Umbilical cord (tissue), 2 donors: ENCODE measurements around the gene CHD5. TPM values are rescaled to one million over a fixed set of nuclear protein-coding genes. Genes with fewer than 3 reads are reported as not detected.
A peak's percentile ranks its signal among the peaks of the same experiment; 100 is the strongest.

Experiments used
- DNase-seq: peaks from one replicate; pipeline ENCODE4 v3.0.0-alpha.2; 2015; ENCODE audit warnings: low spot score
- total RNA-seq: library from RNA; depleted of rRNA; stranded (reverse); fragments of >200 nt; gene quantifications from one replicate; pipeline ENCODE4 v1.2.3, GENCODE V29; 2014; ENCODE audit warnings: low replicate concordance; ENCODE audit not compliant: insufficient read depth

CHD5 gene
- total RNA-seq, 1 donor from 2014 or later, result 2.4 TPM

GRCh38 chr1:6113116-6113515, 67.0 kb downstream of the CHD5 start:
- DNase-seq, result no peak

DNA sequence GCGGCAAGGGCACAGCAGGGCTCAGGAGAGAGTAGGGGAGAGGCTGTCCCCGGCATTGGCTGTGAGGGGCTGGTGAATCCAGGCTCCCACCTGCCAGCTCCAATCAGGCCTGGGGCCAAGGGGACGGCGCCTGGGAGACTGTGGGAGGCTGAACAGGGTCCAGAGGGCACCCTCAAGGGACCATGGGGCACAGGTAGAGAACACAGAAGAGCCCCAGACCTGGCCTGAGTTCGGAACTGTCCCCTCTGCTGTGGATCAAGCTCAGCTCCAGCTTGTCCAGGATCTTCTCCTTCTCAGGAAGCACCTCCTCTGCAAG, 67.5 kb downstream of the CHD5 start:
- DNase-seq, result no peak

- DNase-seq, result no peak
These were observed 68.0 kb downstream of the CHD5 start for GRCh38 chr1:6111991-6112689.

- DNase-seq, result no peak
These were observed 68.5 kb downstream of the CHD5 start for GRCh38 chr1:6111571-6111970.

DNA sequence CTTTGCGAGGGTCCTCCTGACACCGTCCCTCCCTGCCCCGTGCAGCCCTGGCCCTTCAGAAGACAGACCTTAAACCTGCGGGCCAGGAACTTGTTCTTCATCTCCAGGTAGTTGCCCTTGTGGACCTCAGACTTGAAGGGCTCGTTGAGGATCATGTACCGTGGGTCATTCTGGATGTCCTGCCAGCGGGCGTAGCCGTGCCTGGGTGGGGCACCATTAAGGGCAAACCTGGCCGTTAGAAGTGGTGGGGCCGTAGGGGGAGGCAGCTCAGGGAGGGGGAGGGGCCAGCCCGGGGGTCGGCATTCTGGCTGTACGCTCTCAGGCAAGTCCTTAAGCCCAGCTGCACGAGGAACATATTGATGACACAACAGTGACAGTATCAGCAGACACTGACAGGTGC, 69.8 kb downstream of the CHD5 start:
- no peak for DNase-seq

DNA sequence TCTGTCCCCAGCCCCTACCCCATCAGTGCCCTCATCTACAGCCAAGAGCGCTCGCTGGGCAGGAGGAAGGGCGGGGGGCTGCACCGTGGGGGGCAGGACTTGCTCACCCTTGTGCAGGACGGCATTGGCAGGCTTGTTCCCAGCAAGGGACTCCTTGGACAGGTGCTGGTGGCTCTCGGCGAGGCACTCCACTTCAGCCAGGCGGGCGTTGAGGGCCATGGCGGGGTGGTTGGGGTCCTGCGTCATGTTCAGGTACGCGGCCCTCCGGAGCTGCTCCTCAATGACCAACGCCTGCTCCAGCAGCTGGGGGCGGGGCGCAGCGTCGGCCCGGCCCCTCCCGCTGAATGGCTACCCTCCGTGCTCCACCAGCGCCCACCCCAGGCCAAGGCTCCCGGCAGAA, 70.4 kb downstream of the CHD5 start:
- DNase-seq, result no peak

GRCh38 chr1:6108937-6109614, 71.0 kb downstream of the CHD5 start:
- DNase-seq, result peak; percentile 8

- DNase-seq, result no peak
These were observed 71.6 kb downstream of the CHD5 start for GRCh38 chr1:6108476-6108875.

DNA sequence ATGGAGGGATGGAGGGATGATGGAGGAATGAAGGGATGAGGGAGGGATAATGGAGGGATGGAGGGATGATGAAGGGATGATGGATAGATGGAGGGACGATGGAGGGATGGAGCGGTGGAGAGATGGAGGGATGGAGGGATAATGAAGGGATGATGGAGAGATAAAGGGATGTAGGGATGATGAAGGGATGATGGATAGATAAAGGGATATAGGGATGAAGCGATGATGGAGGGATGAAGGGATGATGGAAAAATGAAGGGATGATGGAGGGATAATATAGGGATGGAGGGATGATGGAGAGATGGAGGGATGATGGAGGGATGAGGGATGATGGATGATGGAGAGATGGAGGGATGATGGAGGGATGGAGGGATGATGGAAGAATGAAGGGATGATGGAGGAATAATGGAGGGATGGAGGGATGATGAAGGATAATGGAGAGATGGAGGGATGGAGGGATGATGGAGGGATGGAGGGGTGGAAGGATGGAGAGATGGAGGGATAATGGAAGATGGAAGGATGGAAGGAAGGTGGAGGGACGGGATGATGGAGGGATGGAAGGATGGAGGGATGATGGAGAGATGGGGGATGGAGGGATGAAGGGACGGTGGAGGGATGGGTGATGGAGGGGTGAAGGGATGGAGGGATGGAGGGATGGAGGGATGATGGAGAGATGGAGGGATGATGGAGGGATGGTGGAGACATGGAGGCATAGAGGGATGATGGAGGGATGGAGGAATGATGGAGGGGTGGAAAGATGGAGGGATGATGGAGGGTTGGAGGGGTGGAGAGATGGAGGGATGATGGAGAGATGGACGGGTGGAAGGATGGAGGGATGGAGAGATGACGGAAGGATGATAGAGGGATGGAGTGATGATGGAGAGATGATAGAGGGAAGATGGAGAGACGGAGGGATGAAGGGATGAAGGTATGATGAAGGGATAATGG, 72.4 kb downstream of the CHD5 start:
- no peak for DNase-seq

DNA sequence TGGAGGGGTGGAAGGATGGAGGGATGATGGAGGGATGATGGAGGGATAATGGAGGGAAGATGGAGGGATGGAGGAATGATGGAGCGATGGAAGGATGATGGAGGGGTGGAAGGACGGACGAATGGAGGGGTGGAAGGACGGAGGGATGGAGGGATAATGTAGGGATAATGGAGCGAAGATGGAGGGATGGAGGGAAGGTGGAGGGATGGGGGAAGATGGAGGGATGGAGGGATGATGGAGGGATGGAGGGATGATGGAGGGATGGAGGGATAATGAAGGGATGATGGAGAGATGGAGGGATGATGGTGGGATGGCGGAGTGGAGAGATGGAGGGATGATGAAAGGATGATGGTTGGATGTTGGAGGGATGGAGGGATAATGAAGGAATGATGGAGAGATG, 73.1 kb downstream of the CHD5 start:
- no peak for DNase-seq

GRCh38 chr1:6106321-6106731, 73.8 kb downstream of the CHD5 start:
- DNase-seq, result no peak

DNA sequence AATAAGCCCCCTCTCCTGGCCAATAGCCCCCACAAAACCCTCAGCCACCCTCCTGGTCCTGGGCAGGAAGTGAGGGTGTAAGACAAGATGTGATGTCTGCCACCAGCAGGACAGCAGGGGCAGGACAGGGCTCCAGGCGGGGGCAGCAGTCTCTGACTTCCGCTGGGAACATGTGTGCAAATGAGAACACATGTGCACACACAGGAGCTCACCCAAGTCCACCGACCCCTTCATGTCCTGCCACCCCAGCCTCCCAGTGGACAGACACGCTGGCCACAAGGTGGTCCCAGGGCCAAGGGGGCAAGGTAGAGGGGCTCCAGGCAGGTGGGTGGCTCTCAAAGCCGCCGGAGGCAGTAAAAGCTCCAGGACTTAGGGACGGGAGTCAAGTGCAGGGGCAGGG, 74.4 kb downstream of the CHD5 start:
- DNase-seq, result no peak

DNA sequence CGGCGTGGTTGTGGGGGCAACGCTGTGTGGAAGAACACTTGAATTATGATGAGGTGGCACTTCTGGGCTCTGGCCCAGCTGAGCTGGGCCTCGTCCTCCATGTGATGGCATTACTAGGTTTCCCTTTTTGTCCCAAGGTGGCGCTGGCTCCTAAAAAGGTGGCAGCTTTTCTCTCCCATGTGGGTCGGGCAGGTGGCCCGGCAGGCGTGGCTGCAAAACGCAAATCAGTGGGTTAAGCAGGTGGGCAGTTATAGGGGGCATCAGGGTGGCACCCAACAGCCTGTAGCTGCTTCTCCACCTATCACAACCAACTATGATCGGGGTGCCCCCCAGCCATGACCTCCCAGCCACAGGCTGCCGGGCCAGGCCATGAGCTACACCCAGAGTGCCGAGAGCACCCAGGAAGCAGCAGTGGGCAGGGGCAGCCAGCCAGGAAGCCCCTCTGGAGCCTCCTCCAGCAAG, 74.9 kb downstream of the CHD5 start:
- no peak for DNase-seq

DNA sequence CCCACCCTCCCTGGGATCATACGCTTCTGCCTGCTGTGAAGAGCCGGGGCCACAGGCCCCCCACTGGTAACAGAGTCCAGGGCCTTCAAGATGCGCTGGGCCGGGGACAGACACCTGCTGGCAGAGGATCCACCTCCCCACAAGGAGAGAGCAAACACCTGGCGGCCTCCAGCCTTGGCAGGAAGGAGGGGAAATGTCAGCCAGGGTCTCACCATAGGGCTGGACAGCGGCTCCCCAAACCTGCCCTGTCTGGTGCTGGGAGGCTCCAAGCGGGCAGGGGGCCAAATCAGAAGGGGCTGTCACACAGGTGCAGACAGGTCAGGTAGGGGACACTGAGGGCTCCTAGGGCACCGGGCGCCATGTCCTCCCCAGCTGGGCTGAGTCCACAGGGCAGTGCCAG, 75.5 kb downstream of the CHD5 start:
- DNase-seq, result no peak

GRCh38 chr1:6103854-6104530, 76.1 kb downstream of the CHD5 start:
- DNase-seq, result no peak

- DNase-seq, result no peak
These were observed 76.8 kb downstream of the CHD5 start for GRCh38 chr1:6103111-6103853.

GRCh38 chr1:6102532-6102845, 77.6 kb downstream of the CHD5 start:
- DNase-seq, result no peak

DNA sequence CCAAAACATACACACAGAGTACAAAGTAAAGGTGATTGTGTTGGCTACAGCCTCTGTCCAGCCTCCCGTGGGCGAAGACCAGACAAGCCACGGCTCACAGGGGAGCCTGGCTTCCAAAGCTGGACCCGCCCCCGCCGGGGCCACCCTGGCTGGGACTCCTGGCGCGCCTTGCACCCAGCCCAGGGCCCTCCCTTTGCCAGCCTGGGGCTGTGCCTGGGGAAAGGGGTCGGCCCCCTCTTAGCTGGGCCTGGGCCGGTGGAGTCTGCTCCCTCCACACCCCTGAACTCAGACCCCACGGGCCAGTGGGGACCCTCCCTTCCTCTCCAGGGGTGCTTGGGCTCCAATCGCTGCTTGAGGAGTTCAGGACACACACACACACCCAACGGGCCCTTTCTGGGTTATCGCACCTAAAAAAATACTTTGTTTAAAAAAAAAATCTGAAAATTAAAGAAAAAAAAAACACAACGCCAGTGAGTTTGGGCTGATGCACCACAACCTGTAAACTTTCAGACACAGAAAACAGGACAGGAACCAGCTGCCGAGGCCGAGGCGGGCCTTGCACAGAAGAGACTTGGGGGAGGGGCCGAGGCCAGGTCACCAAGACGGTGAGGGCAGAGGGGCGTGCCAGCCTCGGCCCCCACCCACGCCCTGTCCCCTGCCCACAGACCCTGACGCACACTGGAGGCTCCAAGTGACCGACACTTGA, 78.1 kb downstream of the CHD5 start:
- no peak for DNase-seq

GRCh38 chr1:6100861-6101783, 79.0 kb downstream of the CHD5 start:
- no peak for DNase-seq
